Measurements from ENCODE around the gene PIP4P1.

- TF ChIP-seq EP300 (IDR thresholded peaks at IDR 0.05) (no peak), CTCF (IDR thresholded peaks at IDR 0.05) (no peak)
Observed at GRCh38 chr14:20470603-20470901, 9.3 kb upstream of the PIP4P1 start.

Measured in ovary (tissue), 3 donors.